HG03025 (cell line): ENCODE results near the gene PRKAG1.

ENCODE experiments used
- ATAC-seq: cut with Tn5 transposase; IDR thresholded peaks from one replicate; pipeline ENCODE4 v1.9.1; 2021; ENCODE audit warnings: mild to moderate bottlenecking, moderate library complexity; ENCODE audit not compliant: unreplicated experiment, low FRiP score

Gene PRKAG1

DNA sequence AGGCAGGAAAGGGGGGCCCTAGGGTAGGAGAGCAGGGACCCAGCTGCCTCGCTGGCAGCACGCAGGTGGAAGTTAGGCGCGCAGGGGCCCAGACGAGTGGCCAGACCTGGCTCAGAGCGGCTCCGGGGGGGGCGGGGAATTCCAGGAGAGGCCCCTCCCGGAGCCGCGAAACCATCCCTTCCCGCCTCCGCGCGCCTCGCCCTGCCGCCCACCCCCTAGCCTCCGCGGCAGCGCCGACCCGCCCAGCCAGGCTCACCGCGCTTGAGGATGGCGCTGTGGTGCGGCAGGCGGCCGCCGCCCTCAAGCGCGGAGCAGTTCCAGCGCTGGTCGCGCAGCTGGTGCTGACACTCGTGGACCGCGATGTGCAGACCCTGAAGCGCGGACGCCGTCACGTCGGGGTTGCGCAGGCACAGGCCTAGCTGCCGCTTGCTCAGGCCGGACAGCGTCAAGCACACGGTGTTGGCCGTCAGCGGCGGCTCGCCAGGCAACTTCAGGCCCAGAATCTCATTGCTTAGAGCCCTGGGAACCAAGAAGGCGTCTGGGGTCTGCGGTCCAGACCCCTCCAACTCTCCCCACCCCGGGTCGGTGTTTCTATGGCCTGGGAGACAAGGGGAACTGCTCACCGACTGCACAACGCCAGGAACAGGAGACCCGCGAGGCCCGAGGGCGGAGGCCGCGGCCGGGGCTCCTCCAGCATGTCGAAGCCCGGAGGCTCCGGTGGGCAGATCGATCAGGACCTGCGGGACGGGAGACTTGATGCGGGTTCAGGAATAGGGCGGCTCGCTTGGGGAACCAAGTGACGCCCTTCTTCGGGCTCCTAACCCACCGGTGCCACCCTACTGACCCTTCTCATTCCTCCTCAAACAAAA is 48.5 kb downstream of the PRKAG1 start:
- ATAC-seq: no peak

DNA sequence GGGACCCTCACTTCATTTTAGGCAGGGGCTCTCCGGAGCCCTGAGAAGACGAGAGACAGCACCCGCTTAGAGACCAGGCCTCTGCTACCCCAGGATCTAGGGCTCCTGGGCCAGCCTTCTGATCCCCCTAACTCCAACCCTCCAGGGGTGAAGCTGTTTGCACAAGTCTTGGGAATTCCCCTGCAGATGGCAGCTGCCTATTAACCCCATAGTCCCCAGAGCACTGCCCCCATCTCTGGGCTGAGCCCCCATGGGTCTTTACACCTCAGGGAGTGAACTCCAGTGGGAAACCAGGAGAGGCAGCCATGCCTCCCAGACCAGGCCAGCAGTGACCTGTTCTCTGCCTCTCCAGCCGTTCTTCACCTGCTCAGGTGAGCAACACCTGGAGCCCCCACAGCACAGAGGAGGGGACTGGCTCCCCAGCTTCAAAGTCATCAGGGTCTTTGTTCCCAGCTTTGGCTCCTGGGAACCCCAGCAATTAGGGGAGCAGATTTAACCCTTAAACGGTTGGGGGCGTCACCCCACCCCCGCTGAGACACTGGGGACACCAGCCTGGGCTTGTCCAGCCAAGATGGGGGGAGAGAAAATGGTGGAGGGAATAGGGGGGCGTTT is 49.3 kb downstream of the PRKAG1 start:
- no peak for ATAC-seq

DNA sequence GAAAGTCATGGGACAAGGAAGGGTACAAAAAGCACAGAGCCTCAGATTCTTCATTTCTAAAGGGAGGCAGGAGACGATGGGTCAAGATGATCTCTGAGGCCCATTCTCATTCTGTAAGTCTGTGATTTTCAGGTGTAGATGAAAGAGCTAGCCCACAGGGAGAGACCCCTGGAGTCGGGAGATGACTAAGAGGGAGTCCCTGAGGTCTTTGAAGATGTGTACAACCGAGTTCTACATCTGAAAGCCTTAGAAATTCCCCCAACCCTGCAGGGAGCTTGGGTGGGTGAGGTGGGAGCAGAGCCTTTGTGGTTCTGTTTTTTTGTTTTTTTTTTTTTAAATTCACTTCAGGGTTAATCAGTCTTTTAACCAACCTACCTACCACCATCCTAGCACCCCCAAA is 50.1 kb downstream of the PRKAG1 start:
- ATAC-seq: no peak

GRCh38 chr12:48967991-48968390 is 50.6 kb downstream of the PRKAG1 start:
- ATAC-seq: no peak

GRCh38 chr12:48966177-48966895 is 52.2 kb downstream of the PRKAG1 start:
- no peak for ATAC-seq

DNA sequence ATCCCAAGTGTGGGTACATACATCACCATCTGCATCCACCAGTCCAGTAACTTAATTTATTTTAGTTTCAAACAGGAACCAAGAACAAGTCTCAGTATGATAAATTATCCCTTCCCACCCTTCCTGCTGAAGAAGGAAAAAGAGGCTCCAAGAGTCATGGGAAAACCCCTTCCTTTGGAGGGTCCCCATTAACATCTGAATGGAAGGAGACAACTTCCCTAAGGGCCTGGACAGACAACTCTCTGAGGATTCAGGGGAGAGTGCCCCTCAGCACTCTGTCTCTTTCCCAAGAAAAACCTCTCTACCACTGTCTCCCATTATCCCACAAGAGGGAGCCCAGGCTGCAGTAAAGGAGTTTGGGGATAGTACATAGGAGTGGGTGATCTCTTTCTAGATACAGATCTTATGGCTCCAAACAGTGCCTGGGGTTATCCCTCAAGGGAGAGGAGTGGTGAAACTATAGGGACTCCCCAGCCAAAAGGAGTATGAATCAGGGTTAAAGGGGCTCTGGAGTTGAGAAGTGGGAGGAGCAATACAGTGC is 53.2 kb downstream of the PRKAG1 start:
- ATAC-seq: no peak

DNA sequence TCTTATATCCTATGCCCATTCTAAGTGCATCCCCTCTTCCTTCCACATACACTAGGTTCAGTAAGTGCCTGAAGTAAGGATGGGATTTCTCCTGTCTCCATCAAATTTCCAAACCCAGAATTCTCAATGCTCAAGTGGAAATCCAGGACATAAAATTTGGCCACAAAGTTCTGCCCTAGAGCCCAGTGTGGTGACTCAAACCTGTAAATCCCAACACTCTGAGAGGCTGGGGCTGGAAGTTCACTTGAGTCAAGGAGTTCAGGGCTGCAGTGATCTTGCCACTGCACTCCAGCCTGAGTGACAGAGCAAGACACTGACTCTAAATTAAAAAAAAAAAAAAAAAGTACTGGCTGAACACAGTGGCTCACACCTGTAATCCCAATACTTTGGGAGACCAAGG is 56.8 kb downstream of the PRKAG1 start:
- ATAC-seq: no peak

DNA sequence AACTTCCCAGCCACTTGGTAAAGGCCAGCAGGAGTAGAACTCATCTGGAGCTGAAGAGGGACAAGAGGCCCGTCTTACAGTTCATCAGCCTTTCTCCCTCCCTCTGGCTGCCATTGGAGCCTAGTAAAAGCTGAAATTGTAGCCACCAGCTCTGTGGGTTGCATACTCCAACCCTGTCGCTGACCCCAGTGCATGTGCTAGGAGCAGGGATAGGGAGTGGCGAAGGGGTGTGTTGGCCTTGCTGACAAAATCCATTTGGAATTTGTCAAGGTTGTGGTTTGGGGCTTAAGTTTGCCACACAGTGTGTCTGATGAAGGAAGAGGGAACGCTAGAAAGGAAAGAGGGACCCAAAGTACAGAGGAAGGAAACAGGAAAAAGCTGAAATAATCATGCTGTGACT is 57.2 kb downstream of the PRKAG1 start:
- no peak for ATAC-seq

GRCh38 chr12:48960834-48961233 is 57.7 kb downstream of the PRKAG1 start:
- no peak for ATAC-seq

- ATAC-seq: no peak
Measured at GRCh38 chr12:48958049-48958388, 60.6 kb downstream of the PRKAG1 start.

GRCh38 chr12:48957141-48958048 is 61.2 kb downstream of the PRKAG1 start, which contains the start of gene ARF3:
ARF3 (minus strand) TSS chr12:48957487; CDS start chr12:48941095, 16,392 bp downstream.
- ATAC-seq: no peak

GRCh38 chr12:48956279-48957140 is 62.1 kb downstream of the PRKAG1 start:
- no peak for ATAC-seq

DNA sequence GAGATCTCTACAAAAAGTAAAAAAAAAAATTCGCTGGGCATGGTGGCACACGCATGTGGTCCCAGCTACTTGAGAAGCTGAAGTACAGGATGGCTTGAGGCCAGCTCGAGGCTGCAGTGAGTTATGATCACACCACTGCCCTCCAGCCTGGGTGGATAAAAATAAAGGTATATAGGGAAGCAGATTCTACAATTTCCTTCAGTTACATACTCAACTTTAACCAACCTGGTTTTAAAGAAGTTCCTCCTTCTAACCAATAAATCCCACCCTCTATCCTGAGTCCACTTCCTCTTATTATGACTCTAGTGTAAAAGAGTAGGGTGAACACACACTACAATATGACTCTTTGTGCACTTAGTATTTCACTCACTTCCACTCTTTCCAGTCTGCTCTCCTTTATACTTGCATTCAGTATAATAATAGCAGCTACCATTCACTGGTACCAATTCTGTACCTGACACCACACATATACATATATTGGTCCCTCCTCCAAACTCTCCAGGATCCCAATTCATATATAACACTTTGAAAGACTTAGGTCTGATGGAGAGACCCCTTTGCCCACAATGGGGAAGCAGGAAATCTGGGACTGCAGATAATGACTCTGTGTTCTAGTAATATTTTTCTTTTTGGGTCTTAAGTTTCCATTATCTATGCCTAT is 63.6 kb downstream of the PRKAG1 start:
- no peak for ATAC-seq

- no peak for ATAC-seq
Measured at GRCh38 chr12:48954061-48954460, 64.5 kb downstream of the PRKAG1 start.

DNA sequence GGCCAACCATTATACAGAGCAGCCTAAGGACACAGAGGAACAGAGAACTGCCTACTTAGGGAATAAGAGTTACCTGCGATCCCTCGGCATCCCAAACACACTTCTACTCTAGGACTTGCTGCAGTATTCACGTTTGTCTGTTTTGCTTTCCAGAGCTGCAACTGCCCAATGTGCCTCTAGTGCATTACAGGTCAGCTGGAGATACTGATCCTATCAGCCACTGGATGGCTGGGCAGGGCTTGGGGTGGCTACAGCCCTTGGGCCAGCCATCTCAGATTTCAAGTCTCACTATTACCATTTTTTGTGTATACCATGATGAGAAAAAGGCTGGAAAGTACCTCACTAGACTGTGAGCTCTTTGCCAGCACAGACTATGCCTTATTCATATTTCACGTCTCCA is 65.9 kb downstream of the PRKAG1 start:
- ATAC-seq: no peak
